HG02943 (cell line): ENCODE results near the gene SLC6A3.
"Not testable (repeated sequence)": the region's sequence is repeated elsewhere in the genome, so short reads cannot be mapped to it uniquely, and the experiment has no call there.

Experiments used
- ATAC-seq: cut with Tn5 transposase; IDR thresholded peaks from one replicate; pipeline ENCODE4 v1.9.1; 2021; ENCODE audit warnings: mild to moderate bottlenecking, low read depth, moderate library complexity; ENCODE audit not compliant: unreplicated experiment

The SLC6A3 gene

DNA sequence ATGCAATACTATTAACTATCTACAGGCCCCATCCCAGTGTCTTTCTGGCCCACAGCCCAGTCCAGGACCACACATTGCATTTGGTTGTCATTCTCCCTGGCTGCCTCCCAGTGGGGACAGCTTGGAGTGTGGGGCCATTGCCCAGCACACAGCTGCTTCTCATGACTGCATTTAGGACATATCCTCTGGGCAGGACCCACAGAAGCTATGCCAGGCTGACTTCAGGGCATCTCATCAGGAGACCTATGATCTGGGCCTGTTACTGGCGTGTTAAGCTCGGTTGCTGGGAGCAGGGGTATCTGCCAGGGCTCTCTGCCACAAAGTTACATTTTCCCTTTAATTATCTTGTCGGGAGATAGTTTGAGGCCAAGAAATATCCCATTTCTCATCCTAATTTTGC lies 68.3 kb downstream of the SLC6A3 start:
- no peak for ATAC-seq

DNA sequence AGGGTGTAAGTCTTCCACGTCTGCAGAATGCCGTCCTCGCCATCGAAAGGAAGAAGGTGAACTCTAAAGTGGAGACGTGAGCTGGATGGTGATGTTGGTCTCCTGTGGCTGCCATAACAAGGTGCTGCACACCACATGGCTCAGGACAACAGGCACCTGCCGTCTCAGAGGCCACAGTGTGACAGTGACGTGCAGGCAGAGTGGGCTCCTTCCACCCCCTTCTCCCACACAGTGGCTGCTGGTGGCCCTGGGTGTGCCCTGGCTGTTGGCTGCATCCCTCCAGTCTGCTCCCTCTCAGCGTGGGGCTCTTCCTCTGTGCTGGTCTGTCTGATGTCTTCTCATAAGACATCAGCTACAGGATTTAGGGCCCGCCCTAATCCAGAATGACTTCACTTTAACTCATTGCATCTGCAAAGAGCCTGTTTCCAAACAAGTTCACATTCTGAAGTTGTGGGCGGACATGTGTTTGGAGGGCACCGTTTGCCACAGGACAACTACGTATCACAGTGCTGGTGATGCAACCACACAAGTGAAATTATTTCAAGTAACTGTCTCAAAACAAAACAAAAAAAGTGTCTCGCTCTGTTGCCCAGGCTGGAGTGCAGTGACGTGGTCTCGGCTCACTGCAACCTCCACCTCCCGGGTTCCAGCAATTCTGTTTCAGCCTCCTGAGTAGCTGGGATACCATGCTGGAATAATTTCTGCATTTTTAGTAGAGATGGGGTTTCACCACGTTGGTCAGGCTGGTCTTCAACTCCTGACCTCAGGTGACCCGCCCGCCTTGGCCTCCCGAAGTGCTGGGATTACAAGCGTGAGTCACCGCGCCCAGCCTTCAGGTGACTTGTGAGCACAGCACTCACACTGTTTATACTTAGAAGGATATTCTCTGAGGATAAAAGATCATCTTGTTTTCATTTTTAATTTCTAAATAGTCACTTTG lies 69.1 kb downstream of the SLC6A3 start:
- ATAC-seq = no peak

DNA sequence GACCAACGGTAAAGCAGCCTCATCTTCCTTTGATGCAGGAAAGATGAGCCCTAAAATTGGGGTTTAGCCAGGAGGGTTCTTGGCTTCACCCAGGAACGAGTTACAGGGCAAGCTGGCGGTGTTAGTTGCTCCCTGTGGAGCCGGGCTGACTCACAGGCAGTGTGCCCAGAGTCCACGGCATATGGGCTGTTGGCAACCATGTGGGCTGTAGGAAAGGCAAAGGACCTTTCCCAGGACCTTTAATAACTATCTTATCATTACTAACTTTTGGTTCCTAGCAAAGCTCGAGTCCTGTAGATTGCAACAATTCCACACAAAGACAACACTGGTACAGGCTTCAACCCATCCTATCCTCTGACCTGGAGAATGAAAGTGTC lies 70.6 kb downstream of the SLC6A3 start:
- ATAC-seq = no peak

DNA sequence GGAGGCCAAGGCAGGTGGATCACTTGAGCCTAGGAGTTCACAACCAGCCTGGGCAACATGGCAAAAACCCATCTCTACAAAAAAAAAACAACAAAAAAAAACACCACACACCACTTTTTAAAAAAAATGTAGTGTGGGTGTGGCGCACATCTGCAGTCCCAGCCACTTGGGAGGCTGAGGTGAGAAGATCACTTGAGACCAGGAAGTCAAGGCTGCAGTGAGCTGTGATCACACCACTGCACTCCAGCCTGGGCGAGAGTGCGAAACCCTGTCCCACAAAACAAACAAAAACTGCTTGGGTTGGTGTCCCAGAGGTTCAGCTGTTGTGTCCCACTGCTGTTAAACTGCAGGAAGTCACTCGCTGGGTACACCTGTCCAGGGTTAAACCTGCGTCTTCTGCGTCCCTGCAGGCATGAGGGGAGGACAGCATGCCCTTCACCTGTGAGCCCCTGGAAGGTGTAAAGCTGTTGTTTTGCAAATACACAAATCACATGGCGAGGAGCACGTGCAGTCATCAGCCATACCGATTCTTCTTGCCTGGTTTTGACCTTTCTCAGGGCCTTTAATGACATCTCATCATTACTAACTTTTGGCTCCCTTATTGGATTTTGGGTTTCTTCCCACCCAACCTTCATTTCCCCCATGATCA lies 71.1 kb downstream of the SLC6A3 start:
- ATAC-seq = no peak

DNA sequence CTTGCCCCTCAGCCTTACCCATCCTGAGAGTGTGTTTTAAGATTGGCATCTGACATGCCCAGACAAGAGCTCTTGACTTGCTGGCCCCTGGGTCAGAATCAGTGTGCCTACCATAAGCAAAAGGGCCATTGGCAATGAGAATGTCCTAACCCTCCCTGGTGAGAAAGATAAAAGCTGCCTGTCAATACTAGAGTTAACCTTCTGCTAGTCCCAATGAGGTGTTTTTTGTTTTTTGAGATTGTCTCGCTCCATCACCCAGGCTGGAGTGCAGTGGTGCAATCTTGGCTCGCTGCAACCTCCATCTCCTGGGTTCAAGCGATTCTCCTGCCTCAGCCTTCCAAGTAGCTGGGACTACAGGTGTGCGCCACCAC lies 73.3 kb downstream of the SLC6A3 start:
- ATAC-seq = not testable (repeated sequence)

DNA sequence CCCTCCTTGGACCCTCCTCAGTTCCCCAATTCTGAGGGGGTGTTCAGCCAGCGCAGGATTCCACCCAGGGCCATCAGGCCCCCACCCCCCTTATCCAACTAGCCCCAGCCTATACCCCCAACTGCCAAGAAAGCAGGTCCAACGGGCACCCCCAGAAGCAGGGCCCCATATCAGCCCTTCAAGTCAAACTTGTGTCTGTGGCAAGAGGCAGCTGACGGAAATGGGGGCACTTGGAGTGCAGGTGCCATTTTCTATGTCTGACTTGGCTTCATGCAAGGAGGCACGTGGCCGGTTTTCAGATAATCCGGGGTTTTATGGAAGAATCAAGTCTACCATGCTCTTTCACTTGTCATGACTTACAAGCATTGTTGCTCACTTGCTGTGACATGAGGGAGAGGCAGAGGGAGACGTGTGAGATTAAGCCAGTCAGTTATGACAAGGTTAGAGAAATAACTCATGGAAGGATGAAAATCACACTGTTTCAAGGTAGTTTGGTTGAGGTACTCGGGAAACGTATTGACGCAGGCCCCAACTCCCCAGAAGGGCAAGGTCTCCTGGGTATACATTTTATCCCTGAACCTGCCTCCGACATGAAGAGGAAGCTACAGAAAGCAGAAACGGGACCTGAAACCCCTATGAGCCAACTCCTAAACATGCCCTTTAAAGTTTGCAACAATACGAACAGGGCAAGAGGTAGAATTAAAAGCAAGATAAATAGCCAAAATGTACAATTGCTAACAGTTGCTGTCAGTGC lies 73.8 kb downstream of the SLC6A3 start:
- no peak for ATAC-seq

DNA sequence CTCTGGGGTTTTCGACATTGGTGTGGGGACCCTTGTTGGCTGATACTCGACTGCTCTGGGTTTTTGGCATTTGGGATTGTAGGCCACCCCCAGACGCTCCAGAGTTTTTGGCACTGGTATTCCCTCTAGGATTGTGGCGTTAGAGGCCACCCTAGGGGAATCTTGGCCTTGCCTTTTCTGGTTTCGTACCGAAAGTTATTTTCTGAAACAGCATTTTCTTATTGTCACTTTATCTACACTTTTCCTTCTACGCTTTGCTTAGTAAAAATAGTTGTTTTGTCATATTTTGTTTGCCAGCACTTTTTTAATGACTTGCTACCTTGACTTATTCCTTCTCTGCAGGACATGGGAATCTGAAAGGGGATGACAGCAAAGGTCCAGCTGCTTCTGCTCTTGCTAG lies 75.2 kb downstream of the SLC6A3 start:
- ATAC-seq = no peak

DNA sequence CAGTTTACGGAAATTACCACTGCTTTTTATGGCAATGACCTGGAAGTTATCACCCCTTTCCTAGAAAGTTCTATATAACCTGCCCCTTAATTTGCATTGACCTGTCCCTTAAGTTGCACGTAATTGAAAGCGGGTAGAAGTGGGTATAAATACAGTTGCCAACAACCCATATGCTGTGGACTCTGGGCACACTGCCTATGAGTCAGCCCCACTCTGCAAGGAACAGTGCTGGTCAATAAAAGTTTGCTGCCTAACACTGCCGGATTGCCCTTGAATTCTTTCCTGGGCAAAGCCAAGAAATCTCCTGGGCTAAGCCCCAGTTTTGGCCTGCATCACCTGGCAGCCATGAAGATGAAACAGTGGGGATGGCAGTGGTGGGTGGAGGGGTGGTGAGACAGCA lies 76.5 kb downstream of the SLC6A3 start:
- ATAC-seq = no peak

DNA sequence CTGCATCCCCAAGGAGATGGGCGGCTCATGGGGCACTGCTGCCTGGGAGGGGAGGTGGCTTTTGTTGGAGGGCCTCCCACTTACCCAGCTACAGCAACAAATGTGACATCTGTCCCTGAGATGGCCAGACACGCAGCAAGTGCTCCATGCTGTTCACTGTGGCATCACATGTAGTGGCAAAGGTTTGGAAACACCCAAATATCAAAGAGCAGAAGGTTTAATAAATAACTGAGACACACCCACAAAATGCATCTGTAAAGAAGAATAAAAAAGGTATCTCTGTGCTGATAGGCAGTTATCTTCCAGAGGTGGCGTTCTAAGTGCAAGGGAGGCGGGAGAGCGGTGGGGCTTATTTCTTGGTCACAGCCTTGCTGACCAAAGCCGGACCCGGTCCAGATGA lies 77.0 kb downstream of the SLC6A3 start:
- ATAC-seq = no peak

DNA sequence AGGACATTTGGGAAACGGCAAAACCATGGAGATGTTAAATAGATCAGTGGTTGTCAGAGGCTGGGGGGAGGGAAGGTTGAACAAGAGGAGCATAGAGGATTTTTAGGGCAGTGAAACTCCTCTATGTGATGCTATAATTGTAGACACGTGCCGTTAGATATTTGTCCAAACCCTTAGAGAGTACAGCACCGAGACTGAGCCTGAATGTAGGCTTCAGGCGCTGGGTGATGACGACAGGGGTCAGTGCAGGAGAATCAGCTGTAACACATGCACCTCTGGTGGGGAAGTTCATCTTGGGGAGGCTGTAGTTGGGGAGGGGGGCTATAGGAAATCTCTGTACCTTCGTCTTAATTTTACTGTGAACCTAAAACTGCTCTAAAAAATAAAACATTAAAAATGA lies 78.1 kb downstream of the SLC6A3 start:
- ATAC-seq = no peak

DNA sequence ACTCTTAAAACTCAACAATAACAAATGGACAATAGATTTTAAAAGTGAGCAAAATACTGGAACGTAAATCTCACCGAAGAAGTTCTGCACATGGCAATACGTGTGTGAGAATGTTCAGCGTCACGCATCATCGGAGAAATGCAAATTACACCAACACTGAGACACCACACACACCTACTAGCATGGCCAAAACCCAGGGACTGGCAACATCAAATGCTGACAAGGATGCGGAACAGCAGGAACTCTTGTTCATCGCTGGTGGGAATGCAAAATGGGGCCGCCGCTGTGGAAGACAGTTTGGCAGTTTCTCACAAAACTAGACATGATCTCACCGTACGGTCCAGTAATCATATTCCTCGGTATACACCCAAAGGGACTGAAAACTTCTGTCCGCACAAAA lies 78.7 kb downstream of the SLC6A3 start:
- ATAC-seq = no peak

DNA sequence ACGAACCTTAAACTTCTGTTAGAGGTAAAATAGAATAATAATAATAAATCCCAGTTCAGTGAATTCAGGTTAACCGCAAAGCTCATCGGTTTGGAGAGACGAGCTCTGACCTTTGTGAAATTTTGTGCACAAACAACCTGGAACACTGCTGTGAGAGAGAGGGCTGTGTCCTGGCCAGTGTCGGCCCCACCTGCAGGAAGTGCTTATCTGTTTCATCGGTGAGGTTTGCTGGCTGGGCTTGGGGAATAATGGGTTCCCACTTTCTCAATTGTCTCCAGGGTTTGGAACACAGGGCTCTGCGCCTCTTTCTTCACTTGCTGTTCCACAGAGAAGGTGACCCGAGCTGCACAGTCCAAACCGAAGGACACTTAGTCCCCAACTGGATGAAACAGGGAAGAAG lies 81.0 kb downstream of the SLC6A3 start:
- ATAC-seq = no peak

DNA sequence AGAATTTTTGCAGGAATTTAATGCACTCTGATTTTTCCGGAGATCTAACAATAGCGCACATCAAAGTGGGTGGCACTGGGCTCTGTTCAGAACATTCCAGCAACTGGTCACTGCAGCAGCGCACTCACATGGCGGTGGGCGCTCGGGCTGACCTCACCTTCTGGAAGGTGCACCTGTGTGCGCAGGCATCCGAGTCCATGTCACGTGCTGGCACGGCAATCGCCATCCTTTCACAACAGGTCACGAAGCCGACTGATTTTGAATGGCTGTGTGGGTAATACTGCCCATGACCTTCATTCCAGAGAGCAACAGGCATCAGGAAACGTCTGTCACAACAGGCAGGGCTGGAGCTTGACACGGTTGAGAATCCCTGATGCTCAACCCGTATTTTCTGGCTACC lies 81.7 kb downstream of the SLC6A3 start:
- no peak for ATAC-seq

DNA sequence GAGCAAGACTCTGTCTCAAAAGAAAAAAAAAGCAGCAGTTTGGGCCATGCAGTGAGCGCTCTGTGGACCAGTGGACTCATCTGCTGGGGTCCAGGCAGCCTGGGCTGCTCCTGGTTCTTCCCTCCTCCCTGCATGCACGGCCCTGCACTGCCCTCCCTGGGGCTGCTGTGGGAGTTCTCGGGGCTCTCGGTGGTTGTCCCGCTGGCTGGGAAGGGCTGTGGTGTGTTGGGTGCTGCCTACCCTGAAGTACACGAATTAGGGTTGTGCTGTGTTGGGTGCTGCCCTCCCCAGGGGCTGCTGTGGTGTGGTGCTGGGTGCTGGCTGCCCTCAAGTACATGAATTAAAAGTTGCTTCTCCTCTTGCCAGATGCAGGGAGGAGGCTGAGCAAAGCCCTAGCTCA lies 82.1 kb downstream of the SLC6A3 start:
- no peak for ATAC-seq

DNA sequence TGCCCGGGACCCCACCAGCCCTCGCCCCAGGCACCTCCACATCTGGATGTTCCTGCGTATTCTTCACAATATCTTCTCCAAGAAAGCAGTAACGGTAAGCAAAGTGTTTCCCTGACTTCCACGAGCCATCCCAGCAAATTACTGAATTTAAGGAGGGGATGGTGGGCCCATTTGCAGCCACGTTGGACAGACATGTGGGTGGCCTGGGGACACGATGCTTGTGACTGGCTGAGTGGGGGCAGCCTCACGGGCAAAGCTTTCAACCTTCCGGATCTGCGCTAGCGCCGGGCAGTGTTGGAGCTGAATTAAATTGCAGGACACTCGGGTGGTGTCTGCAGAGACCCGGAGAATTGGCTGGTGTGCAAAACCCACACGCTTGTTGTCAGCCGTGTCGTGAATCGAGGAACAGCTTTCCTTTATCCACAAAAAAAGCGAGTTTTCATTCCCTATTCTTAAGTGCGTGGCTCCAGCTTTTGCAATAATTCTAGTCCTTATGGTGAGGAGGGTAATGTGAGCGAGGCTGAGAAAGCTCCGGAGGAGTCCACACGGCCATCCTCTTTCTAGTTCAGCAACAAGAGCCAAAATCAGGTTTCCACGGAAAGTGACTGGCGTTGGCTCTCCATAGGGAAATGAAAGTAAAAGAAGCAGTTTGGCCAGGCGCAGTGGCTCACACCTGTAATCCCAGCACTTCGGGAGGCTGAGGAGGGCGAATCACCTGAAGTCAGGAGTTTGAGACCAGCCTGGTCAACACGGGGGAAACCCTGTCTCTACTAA lies 82.8 kb downstream of the SLC6A3 start:
- no peak for ATAC-seq

DNA sequence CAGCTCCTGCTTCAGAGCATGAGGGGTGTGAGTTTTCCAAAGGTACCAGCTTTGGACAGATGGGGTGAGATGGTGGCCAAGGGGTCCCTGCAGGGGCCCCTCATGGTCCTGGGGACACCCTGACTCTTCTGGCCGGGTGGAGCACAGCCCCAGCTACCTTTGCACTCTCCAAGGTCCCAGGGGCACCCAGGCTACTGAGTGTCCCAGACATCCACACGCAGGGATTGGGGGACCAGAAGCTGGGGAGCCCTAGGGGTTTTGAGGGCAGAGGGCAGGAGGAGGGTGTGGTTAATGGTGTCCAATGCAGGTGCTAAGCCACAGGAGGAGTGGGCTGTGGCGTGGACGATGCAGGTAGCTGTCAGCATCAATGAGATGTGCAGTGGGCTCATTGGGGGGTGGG lies 84.4 kb downstream of the SLC6A3 start:
- no peak for ATAC-seq

DNA sequence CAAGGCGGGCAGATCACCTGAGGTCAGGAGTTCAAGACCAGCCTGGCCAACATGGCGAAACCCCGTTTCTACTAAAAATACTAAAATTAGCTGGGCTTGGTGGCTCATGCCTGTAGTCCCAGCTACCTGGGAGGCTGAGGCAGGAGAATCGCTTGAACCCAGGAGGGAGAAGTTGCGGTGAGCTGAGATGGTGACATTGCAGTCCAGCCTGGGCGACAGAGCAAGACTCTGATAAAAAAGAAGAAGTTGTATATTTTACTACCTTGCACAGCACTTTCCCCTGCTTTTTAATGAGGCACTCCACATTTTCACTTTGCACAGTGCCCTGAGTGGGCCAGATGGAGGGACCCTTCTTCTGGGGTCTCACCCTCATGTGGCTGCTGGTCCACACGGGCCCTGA lies 84.9 kb downstream of the SLC6A3 start:
- ATAC-seq = not testable (repeated sequence)

DNA sequence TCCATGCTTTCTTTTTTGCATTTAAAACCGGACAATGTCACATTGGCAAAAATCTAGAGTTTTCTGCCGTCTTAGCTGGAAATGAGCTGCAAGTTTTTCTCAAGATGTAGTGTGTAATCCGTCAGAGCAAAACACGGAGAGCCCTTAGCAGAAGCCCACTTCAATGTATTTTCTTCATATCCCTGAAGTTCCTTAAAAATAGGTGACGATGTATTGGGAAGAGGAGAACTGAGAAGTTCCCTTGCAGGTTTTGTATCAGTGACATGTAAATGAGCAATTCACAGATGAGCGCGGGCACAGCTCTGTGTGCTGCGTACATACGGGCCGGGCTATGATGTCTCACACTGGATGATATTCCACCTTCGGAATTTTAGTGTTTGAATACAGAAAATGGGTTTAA lies 85.5 kb downstream of the SLC6A3 start:
- no peak for ATAC-seq

DNA sequence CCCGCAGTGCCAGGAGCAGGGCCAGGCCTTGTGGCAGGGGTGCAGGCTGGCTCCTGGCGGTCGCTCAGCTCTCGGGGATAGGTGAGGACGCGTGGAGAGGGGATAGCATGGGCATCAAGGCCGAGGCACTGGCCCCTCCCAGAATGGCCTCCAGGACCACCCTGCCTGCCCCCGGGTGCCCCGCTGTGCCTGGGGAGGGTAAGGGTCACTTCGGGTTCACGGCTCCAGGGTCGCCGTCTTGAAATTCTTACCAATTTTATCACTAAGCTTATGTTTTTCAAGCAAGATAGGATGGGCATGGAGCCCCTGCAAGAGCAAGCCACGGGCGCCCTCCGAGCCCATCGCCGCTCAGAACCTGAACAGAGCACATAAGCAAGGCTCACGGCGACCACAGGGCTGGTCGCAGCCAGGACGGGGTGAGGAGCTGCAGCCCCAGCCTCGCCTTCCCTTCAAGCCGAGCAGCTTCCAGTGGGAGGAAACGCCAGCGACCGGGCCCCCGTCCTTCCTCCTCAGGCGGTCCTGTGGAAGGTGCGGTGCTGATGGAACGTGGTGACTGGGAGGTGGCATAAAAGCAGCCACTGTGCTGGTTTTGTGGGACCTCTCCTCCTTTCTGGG lies 86.1 kb downstream of the SLC6A3 start:
- ATAC-seq = no peak

DNA sequence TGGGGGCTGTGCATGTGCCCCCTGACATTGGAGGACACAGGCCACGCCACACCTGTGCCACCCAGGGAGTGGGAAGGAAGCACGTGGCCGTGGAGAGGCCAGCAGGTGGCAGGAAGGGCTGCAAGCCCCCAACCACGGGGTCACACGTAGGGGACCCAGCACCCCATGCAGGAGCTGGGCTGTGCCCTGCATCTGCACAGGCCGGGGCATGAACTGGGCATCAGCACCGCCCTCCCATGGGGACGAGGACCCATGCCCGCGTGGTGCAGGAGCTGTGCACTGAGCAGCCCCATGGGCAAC lies 86.6 kb downstream of the SLC6A3 start:
- ATAC-seq = no peak
